ENCODE measurements around the gene AKAP6. TPM values are rescaled to one million over a fixed set of nuclear protein-coding genes. Genes with fewer than 3 reads are reported as not detected.
A peak's percentile ranks its signal among the peaks of the same experiment; 100 is the strongest.

AKAP6 gene
- total RNA-seq, 4 donors from 2014 or later, result 2.0 to 11.0 (median 4.2) TPM

DNA sequence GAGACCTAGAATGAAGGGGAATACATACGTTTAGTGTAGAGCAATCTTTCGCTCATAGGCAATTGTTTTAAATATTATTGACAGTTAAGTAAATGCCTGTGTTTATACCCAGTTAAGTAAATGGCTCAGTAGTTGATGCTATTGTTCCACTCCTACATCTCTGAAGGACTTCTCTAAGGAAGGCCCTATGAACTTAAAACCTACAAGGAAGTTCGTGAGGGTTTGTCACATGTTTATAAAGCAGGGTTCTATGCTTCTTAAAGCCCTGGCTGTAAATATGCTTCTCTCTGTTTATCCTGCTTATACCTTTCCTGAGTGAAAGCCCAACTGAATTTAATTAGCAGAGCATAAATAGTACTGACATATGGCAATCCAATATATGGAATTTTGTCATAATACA lies 327.5 kb downstream of the AKAP6 start:
- Histone ChIP-seq H3K4me1 (no peaks in the 10 kb centered on the region), H3K27ac (no peak overlapping the region), H3K27me3 (no peaks in the 10 kb centered on the region), H3K9me3 (no peaks in the 10 kb centered on the region), H3K36me3 (no peaks in the 10 kb centered on the region), H3K4me3 (no peak overlapping the region)
- DNase-seq (ENCODE audit: low spot score in 2 of 2), result no peak
- TF ChIP-seq POLR2A (IDR thresholded peaks at IDR 0.05) (no peak), EP300 (IDR thresholded peaks at IDR 0.05) (no peak)
- TF ChIP-seq, protein P1, sequence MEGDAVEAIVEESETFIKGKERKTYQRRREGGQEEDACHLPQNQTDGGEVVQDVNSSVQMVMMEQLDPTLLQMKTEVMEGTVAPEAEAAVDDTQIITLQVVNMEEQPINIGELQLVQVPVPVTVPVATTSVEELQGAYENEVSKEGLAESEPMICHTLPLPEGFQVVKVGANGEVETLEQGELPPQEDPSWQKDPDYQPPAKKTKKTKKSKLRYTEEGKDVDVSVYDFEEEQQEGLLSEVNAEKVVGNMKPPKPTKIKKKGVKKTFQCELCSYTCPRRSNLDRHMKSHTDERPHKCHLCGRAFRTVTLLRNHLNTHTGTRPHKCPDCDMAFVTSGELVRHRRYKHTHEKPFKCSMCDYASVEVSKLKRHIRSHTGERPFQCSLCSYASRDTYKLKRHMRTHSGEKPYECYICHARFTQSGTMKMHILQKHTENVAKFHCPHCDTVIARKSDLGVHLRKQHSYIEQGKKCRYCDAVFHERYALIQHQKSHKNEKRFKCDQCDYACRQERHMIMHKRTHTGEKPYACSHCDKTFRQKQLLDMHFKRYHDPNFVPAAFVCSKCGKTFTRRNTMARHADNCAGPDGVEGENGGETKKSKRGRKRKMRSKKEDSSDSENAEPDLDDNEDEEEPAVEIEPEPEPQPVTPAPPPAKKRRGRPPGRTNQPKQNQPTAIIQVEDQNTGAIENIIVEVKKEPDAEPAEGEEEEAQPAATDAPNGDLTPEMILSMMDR (IDR thresholded peaks at IDR 0.05), result no peak
- WGBS, result 90% methylated on average over 3 of the region's 3 CpGs

DNA sequence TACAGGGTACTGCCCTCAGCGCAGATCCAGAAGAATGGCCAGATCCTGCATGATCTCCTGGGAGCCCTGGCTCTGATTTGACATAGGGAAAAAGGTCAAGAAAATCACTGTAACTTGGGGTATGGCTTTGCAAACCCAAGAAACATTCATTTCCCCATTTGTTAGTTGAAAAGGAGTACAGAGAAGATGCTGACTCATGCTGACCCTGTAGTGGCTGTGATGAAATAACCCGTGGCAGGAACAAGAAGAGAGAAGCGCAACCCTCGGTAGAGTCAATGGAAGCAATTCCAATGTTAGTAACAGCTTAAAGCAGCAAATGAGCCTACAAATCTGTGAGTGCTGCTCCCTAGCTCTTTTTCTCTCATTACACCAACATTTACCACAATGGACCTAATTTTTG lies 328.0 kb downstream of the AKAP6 start:
- TF ChIP-seq POLR2AphosphoS5 (IDR thresholded peaks at IDR 0.05) (no peak), EP300 (IDR thresholded peaks at IDR 0.05) (no peak), POLR2A (IDR thresholded peaks at IDR 0.05) (no peak)
- TF ChIP-seq, protein P1 (IDR thresholded peaks at IDR 0.05), result no peak
- Histone ChIP-seq H3K27ac (no peak overlapping the region), H3K9me3 (no peaks in the 10 kb centered on the region), H3K27me3 (no peaks in the 10 kb centered on the region), H3K36me3 (no peaks in the 10 kb centered on the region), H3K4me3 (no peak overlapping the region), H3K4me1 (no peaks in the 10 kb centered on the region)
- 76% methylated on average over 4 of the region's 4 CpGs for WGBS
- DNase-seq (ENCODE audit: low spot score in 2 of 2), result peak in 1 of 2 donors; percentile 54

DNA sequence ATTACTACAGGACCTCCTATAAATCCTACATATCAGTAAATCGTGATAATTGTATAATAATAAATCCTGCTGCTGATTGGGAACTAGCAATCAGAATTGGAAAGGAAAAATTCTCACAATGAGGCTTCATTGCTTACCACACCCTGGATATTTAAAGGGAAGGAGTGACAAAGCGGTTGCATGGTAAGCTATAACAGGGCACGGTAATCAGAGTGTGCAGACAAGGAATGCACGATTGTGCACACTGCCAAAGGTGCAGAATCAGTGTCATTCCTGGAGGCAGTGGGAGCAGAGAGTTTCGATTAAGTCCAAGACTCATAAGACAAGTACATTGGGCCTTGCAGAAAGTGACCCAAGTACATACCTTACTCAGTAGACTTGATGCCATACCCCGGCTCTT lies 332.1 kb downstream of the AKAP6 start:
- no peaks in the 10 kb centered on the region for H3K9me3 ChIP-seq
- no peaks in the 10 kb centered on the region for H3K36me3 ChIP-seq
- H3K27me3 ChIP-seq, result no peaks in the 10 kb centered on the region
- 82% methylated on average over 6 of the region's 6 CpGs for WGBS
- H3K4me1 ChIP-seq, result no peaks in the 10 kb centered on the region
- H3K27ac ChIP-seq, result no peak overlapping the region
- no peak overlapping the region for H3K4me3 ChIP-seq
- DNase-seq (ENCODE audit: low spot score in 2 of 2), result no peak
- no peak for TF ChIP-seq POLR2AphosphoS5 (IDR thresholded peaks at IDR 0.05)
- no peak for TF ChIP-seq POLR2A (IDR thresholded peaks at IDR 0.05)
- TF ChIP-seq EP300 (IDR thresholded peaks at IDR 0.05), result no peak
- TF ChIP-seq, protein P1 (IDR thresholded peaks at IDR 0.05), result no peak

DNA sequence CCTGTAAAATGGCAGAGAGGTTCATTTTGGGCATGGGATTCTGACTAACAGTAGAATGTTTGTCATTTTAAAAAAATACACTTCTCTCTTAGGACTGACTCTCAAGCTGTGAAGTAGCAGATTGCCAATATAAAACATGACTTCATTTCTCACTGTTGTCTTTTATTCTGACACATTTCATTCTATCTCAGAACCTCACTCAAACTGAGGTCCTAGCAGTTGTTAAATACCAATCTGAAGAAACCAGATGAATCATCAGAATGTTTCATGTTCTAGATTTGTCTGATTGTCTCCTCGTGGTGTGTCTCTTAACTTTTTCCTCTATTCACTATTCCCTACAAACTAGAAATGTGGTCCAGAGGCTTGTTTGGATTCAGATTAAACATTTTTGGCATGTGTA lies 333.1 kb downstream of the AKAP6 start:
- Histone ChIP-seq H3K27ac (no peak overlapping the region), H3K4me3 (no peak overlapping the region), H3K36me3 (no peaks in the 10 kb centered on the region), H3K9me3 (no peaks in the 10 kb centered on the region), H3K4me1 (no peaks in the 10 kb centered on the region), H3K27me3 (no peaks in the 10 kb centered on the region)
- TF ChIP-seq EP300 (IDR thresholded peaks at IDR 0.05) (no peak), POLR2A (IDR thresholded peaks at IDR 0.05) (no peak), POLR2AphosphoS5 (IDR thresholded peaks at IDR 0.05) (no peak)
- TF ChIP-seq, protein P1 (IDR thresholded peaks at IDR 0.05), result no peak
- WGBS, result 33% methylated on average over 1 of the region's 1 CpG
- DNase-seq (ENCODE audit: low spot score in 2 of 2), result no peak

DNA sequence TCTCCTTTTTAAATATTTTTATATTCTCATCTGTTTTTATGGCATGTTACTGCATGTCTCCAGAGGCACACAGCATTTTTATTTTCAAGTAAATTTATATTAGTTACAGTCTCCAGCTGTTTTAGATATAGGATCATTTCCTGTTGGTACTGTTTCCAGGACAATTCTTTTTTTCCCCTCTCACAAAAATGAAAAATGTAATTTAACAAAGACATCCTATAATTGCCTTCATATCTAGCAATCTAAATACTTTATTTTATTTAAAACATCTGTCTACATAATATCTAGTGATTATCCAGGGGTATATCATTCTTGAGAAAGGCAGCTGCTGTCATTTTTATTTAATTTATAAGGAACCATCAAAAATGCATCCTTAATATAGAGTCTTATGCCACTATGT lies 337.2 kb downstream of the AKAP6 start:
- Histone ChIP-seq H3K9me3 (no peaks in the 10 kb centered on the region), H3K4me1 (no peaks in the 10 kb centered on the region), H3K4me3 (no peak overlapping the region), H3K27ac (no peak overlapping the region), H3K36me3 (no peaks in the 10 kb centered on the region), H3K27me3 (no peaks in the 10 kb centered on the region)
- TF ChIP-seq, protein P1 (IDR thresholded peaks at IDR 0.05), result no peak
- no peak for TF ChIP-seq POLR2A (IDR thresholded peaks at IDR 0.05)
- TF ChIP-seq EP300 (IDR thresholded peaks at IDR 0.05), result no peak
- TF ChIP-seq POLR2AphosphoS5 (IDR thresholded peaks at IDR 0.05), result no peak
- no peak for DNase-seq (ENCODE audit: low spot score in 2 of 2)
